PC-9 (cell line): ENCODE results near the gene SF3A1.

Source experiments
- EZH2 ChIP-seq: fragments of 200-600 bp; sonication (generic); IDR thresholded peaks from 2 replicates; pipeline ENCODE4 v1.8.0; 2017; ENCODE audit warnings: antibody characterized with exemption, low read depth
- TF ChIP-seq, protein P1 (sequence below): fragments of 200-600 bp; sonication (generic); conservative IDR thresholded peaks from 2 replicates; pipeline ENCODE4 v1.6.1; 2017; ENCODE audit warnings: mixed run types, antibody characterized with exemption, mild to moderate bottlenecking, moderate library complexity

DNA sequence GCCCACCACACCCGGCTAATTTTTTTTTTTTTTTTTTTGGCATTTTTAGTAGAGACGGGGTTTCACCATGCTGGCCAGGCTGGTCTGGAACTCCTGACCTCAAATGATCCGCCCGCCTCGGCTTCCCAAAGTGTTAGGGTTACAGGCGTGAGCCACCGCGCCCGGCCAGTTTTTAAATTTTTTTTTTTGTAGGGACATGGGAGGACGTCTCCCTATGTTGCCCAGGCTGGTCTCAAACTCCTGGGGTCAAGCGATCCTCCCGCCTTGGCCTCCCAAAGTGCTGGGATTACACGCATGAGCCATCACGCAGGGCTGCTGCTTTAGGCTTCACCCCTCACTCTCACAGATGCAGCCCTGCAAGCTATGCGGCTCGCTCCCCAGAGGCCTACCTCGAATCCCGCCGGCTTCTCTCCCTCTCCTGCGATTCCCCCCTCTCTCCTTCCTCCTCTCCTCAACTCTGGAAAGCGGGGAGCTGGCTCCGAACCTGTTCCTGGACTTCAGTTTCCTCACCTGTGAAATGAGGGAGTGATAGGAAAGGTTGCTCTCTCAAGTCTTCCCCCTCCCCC, 1.0 kb upstream of the SF3A1 start:
- TF ChIP-seq, protein P1, sequence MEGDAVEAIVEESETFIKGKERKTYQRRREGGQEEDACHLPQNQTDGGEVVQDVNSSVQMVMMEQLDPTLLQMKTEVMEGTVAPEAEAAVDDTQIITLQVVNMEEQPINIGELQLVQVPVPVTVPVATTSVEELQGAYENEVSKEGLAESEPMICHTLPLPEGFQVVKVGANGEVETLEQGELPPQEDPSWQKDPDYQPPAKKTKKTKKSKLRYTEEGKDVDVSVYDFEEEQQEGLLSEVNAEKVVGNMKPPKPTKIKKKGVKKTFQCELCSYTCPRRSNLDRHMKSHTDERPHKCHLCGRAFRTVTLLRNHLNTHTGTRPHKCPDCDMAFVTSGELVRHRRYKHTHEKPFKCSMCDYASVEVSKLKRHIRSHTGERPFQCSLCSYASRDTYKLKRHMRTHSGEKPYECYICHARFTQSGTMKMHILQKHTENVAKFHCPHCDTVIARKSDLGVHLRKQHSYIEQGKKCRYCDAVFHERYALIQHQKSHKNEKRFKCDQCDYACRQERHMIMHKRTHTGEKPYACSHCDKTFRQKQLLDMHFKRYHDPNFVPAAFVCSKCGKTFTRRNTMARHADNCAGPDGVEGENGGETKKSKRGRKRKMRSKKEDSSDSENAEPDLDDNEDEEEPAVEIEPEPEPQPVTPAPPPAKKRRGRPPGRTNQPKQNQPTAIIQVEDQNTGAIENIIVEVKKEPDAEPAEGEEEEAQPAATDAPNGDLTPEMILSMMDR, result no peak
- TF ChIP-seq EZH2, result no peak
